ENCODE measurements around the gene GGA1.

The GGA1 gene

DNA sequence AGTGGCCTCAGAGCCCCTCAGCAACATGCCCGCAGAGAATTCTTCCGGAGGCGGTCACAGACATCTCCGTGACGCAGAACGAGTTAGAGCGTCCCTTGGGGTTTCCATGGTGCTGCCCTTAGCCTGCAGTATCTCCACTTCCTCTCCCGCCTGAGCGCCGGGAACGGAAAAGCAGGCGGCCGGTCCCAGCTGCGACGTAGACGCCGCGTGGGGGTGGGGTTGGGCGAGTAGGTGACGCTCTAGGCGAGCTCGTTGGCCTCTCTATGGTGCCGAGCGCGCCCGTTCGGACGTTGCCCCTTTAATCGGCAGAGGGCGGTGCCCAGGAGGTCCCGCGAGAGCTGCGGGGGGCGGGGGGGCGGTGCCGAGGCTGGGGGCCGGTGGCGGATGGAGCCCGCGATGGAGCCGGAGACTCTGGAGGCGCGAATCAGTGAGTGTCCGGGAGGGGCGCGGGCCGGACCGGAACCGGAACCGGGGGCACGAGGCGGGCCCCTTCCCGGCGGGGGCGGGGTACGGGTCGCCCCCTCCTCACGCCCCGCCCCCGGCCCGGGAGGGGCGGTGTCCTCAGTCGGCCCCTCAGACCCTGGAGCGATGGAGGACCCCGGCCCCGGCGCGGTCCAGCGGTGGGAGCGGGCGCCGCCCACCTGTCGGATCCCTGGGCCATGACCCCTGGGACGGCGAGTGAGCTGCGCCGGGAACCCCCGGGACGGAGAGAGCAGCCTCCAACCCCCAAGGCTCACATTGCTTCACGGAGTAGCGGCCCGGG, at the start of gene GGA1:
Gene GGA1, plus strand, starts transcription at position 358 of the 763 bp plus-strand sequence. Its CDS starts 27 bp downstream, at position 385.
- DNase-seq: peak; percentile 92

- no peak for DNase-seq
Measured at GRCh38 chr22:37559521-37559900, 49.1 kb upstream of the GGA1 start.

- DNase-seq: no peak
Measured at GRCh38 chr22:37559901-37560607, 48.6 kb upstream of the GGA1 start, which contains the start of gene CDC42EP1. Gene CDC42EP1 (plus strand): TSS chr22:37560480. CDS start chr22:37566350, 5,870 bp downstream.

DNA sequence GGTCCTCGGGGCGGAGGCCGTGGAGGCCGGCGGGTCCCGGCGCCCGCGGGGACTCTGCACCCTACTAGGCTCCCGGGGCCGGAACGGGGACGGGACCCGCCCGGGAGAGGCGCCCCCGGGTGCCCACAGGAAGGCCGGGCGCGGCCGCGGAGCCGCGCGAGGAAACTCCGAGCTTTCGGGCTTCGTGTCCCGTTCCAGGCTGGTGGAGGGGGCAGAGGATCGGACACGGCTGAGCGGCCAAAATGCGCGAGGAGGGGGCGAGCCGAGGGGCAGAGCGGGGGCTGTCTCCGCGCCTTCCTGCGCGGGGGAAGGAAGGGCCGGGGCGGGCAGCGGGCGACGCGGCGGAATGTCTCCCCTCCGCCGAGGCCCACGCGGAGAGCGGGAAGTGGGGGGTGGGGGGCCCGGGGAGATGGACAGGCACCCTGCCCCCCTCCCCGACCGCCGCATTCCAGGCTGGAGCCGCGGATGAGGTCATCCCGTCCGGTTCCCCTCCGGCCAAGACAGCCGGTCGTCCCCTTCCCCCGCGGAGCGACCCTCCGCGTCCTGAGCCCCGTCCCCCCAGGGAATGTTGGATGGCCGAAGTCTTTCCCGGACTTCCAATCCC, 47.9 kb upstream of the GGA1 start:
- no peak for DNase-seq

DNA sequence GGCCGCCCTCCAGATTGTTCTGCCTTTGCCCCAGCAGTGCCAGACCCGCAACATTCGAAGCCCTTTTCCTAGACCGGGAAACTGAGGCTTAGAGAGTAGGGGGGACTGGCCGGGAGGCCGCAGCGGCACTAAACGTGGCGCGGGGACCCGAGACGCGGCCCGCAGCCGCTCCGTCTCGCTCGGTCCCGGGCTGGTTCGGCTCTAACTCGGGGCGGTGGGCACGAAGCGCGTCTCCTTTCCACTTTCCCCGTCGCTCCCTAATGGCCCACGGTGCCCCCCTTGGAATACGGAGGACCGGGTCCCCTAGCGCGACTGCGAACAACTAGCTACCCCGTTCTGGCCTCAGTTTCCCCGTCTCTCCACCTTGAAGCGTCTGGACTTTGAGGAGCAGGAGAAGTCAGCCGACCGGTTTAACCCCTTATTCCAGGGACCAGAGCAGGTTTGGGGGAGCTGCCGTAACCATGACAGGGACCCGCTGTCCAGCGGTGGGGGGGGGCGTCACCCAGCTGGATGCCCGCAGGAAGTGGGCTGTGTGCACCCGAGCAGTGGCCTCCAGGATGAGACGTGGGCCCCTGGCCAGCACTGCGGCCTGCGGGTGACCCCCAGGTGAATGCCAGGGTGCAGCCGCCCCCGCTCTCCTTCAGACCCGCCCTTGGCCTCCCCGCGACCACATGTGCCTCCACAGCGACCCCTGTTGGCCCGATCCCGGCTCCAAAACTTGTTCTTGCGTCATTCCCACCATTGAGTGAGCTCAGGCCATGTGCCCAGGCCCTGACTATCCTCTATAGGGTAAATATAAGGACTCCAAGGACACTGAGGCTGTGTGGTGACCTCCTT, 47.2 kb upstream of the GGA1 start:
- DNase-seq: peak; percentile 8

DNA sequence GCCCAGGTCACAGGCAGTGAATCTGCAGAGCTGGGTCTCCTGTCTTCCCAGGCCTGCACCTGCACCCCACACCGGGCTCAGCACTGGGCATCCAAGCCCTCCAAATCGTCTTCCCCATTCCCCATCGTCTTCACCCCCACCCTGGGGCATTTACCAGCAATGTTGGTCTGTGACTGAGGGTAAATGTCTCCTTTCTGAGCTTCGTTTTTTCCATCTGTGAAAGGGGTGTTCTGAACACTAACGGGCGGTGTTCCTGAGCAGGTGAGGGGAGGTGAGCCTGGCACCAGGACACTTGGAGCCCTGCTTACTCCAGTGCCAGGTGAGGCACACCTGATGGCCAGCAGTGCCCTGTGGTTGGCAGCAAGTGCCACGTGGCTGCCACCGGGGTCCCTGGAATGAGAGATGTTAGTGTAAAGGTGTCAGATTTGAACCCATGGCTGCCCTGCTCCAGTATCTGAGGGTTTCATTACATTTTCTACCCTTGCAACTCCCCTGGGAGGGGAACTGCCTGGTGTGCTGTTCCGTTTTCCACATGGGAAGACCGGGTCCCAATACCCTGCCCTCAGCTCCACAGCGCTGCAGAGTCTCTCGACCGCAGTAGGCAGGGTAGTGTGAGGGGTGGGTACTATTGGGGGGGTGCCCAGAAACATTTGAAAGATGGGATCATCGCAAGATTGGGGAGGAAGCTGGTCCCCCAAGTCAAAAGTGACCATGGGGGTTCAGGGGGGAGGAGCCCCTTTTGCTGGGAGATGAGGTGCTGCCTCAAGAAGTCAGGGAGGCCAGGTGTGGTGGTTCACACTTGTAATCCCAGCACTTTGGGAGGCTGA, 46.4 kb upstream of the GGA1 start:
- DNase-seq: no peak

- no peak for DNase-seq
Measured at GRCh38 chr22:37563153-37564081, 45.2 kb upstream of the GGA1 start.

GRCh38 chr22:37564111-37564711, 44.4 kb upstream of the GGA1 start:
- DNase-seq: no peak

GRCh38 chr22:37565830-37566229, 42.8 kb upstream of the GGA1 start:
- DNase-seq: no peak

GRCh38 chr22:37566329-37566837, 42.3 kb upstream of the GGA1 start:
- DNase-seq: no peak

GRCh38 chr22:37566903-37567798, 41.5 kb upstream of the GGA1 start:
- peak; percentile 12 for DNase-seq

GRCh38 chr22:37568012-37568411, 40.6 kb upstream of the GGA1 start:
- DNase-seq: no peak

DNA sequence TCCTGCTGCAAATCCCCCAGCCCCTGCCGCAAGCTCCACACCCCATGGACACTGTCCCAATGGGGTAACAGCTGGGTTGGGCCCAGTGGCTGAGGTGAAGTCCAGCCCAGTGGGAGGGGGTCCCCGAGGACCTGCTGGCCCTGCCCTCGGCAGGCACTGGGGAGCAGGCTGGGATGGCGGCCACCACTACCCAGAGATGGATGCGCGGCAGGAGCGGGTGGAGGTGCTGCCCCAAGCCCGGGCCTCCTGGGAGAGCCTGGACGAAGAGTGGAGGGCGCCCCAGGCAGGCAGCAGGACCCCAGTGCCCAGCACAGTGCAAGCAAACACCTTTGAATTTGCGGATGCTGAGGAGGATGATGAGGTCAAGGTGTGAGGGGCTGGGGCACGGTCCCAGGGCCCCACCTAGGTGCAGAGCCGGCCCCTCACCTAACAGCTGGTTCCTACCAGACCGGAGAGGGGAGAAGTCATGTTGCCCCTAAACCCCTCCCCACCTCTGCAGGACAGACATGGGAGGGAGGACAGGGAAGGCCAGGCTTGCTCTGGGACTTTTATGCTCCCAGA, 40.1 kb upstream of the GGA1 start:
- DNase-seq: no peak

DNA sequence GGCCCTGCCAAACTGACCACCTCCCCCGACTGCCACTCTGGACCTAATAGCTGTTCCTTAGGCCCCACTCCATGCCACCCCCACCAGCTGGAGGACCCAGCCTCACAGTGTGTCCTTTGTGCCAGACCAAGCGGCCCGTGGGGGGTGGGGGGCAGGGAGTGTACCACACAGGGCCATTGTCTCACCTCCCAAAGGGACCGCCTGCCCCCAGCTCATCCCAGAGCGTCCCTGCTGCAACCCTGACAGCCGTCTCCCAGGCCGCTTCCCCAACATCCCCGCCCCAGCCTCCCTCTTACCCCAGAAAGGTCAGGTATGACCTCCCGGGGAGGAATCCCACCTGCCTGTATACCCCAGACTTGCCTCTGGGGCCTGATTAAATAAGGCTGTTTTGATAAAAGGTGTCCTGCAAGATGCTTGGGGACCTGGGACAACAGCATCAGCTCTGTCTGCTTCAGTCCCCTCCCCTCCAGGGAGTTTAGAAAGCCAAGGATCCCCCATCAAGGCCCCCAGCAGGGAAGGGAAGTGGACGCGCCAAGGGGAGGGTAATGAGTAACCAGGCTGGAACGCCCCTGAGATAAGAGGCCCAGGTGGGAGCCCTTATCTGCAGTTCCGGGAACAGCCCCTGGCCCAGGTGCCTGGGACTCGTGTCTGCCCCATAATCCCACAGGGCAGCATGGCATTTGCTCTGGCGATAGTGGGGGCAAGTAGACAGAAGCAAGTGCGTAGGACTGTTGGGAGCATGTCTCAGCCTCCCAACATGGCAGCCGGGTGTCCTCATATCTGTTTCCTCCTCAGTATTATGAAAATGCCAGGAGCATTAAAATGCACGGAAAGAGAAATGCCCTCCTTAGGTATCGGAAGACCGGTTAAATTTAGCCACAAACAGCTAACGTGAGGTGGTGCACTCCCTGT, 39.4 kb upstream of the GGA1 start:
- DNase-seq: no peak

- DNase-seq: no peak
Measured at GRCh38 chr22:37569921-37570660, 38.5 kb upstream of the GGA1 start.

- no peak for DNase-seq
Measured at GRCh38 chr22:37570661-37570976, 38.0 kb upstream of the GGA1 start.
